HL-60 (cell line): Measurements from ENCODE around the gene NEB.

ENCODE experiments used
- DNase-seq, 2 experiments: peaks; one replicate each; pipeline ENCODE4 v3.0.0-alpha.2; 2010 to 2020; ENCODE audit warnings: low read depth in 1 of 2, low spot score in 1 of 2
- H3K27ac ChIP-seq: fragments of 250-450 bp; sonication (Bioruptor Pico); replicated peaks from 2 replicates; pipeline ENCODE4 v1.5.1; 2020; ENCODE audit warnings: mild to moderate bottlenecking, moderate library complexity
- H3K27me3 ChIP-seq: fragments of 250-450 bp; sonication (Bioruptor Pico); 2 replicates; pipeline ENCODE4 v1.5.1; 2021; ENCODE audit warnings: mild to moderate bottlenecking, moderate library complexity; ENCODE audit not compliant: insufficient read depth, poor library complexity, severe bottlenecking
- H3K4me3 ChIP-seq: replicated peaks from 2 replicates; pipeline ENCODE4 v1.5.1; 2011; ENCODE audit warnings: mild to moderate bottlenecking, control low read depth, low read length; ENCODE audit not compliant: insufficient read depth
- CTCF ChIP-seq: IDR thresholded peaks from one replicate; pipeline ENCODE4 v1.5.1; 2011; ENCODE audit warnings: low read length, control low read depth, inconsistent platforms; ENCODE audit not compliant: insufficient read depth
- GABPA ChIP-seq: IDR thresholded peaks from 2 replicates; pipeline ENCODE4 v1.6.1; 2012; ENCODE audit warnings: low read depth
- POLR2AphosphoS5 ChIP-seq: IDR thresholded peaks from 2 replicates; pipeline ENCODE4 v1.6.1; 2012; ENCODE audit warnings: low read depth
- REST ChIP-seq: IDR thresholded peaks from 2 replicates; pipeline ENCODE4 v1.6.1; 2012; ENCODE audit warnings: low read depth; ENCODE audit not compliant: insufficient replicate concordance
- SPI1 ChIP-seq: IDR thresholded peaks from 2 replicates; pipeline ENCODE4 v1.6.1; 2012; ENCODE audit warnings: low read depth, mild to moderate bottlenecking, borderline replicate concordance

NEB gene

GRCh38 chr2:151729415-151729811 is 4.9 kb downstream of the NEB start:
- DNase-seq = no peak
- Histone ChIP-seq H3K27me3 (no peaks in the 10 kb centered on the region), H3K27ac (no peak overlapping the region), H3K4me3 (no peak overlapping the region)
- TF ChIP-seq POLR2AphosphoS5 (no peak), SPI1 (no peak), GABPA (no peak), CTCF (no peak), REST (no peak)

GRCh38 chr2:151728804-151729414 is 5.4 kb downstream of the NEB start:
- TF ChIP-seq CTCF = no peak
- TF ChIP-seq SPI1 = no peak
- TF ChIP-seq REST = no peak
- TF ChIP-seq GABPA = no peak
- no peak for TF ChIP-seq POLR2AphosphoS5
- Histone ChIP-seq H3K4me3 (no peak overlapping the region), H3K27me3 (no peaks in the 10 kb centered on the region), H3K27ac (no peak overlapping the region)
- DNase-seq = no peak

- TF ChIP-seq GABPA (no peak), SPI1 (no peak), POLR2AphosphoS5 (no peak), CTCF (no peak), REST (no peak)
- no peak for DNase-seq
- H3K4me3 ChIP-seq = no peak overlapping the region
- H3K27ac ChIP-seq = no peak overlapping the region
- H3K27me3 ChIP-seq = no peaks in the 10 kb centered on the region
Measured at GRCh38 chr2:151727593-151728552, 6.4 kb downstream of the NEB start.
